ENCODE data around the gene GABRR3.

The GABRR3 gene

DNA sequence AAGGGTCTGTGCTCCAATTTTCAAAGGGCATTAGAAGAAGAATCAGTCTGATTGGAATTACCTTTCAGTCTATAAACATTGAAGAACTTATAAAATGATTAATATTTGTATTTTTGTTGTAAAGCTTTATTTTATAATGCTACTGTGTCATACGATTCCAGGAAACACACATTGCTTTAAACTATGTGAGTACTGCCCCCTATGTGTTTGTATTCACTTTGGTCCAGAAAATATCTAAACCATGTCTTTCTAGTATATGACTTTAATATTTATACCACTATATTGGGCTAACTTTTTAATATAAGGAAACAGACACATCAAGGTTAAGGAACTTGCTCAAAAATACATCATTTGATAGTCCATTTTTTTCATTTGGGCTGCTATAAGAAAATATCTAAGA is 59.6 kb downstream of the GABRR3 start:
- TF ChIP-seq, protein P1, sequence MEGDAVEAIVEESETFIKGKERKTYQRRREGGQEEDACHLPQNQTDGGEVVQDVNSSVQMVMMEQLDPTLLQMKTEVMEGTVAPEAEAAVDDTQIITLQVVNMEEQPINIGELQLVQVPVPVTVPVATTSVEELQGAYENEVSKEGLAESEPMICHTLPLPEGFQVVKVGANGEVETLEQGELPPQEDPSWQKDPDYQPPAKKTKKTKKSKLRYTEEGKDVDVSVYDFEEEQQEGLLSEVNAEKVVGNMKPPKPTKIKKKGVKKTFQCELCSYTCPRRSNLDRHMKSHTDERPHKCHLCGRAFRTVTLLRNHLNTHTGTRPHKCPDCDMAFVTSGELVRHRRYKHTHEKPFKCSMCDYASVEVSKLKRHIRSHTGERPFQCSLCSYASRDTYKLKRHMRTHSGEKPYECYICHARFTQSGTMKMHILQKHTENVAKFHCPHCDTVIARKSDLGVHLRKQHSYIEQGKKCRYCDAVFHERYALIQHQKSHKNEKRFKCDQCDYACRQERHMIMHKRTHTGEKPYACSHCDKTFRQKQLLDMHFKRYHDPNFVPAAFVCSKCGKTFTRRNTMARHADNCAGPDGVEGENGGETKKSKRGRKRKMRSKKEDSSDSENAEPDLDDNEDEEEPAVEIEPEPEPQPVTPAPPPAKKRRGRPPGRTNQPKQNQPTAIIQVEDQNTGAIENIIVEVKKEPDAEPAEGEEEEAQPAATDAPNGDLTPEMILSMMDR (IDR thresholded peaks at IDR 0.05; ENCODE audit: insufficient read depth, missing control alignments), result no peak
- FAIRE-seq (no peak), DNase-seq (ENCODE audit: insufficient read length, low spot score) (no peak)

DNA sequence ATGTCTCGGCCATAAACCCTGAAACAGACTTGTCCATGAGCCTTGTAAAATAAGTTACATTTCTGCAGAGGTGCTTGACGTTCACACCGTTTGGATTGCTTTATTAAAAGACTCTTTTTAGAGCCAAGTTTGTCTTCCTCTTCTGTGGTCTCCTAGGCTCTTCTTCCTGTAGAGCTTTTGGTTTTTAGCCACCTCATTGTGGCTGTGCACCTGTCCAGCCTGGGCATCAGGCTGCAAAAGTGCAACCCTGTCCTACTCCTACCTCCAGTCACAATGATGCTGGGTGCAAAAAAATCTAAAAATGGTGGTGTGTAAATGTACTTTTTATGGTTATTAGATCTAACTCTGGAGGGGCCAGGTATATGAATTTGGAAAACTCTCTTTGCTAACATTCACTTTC is 60.1 kb downstream of the GABRR3 start:
- TF ChIP-seq, protein P1 (IDR thresholded peaks at IDR 0.05; ENCODE audit: insufficient read depth, missing control alignments), result no peak
- DNase-seq (ENCODE audit: insufficient read length, low spot score), result no peak
- FAIRE-seq, result no peak

DNA sequence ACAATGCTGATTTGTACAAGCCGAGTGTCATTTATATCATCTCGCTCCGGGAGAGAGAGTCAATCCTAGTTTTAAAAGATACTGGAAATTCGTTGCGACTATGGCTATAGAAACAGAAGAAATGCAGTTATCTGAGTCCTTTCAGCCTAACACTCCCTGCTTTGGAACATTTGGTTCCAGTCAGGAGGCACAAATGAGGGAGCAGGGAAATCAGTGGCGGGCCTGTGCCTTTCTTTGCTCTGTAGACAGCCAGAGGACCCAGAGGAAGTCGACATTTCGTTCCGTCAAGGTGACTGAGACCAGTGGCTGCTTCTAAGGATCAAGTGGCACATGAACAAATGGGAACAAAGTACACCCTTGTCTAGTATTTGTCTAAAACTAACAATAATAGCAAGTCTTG is 62.1 kb downstream of the GABRR3 start:
- FAIRE-seq, result no peak
- TF ChIP-seq, protein P1 (IDR thresholded peaks at IDR 0.05; ENCODE audit: insufficient read depth, missing control alignments), result no peak
- DNase-seq (ENCODE audit: insufficient read length, low spot score), result no peak

DNA sequence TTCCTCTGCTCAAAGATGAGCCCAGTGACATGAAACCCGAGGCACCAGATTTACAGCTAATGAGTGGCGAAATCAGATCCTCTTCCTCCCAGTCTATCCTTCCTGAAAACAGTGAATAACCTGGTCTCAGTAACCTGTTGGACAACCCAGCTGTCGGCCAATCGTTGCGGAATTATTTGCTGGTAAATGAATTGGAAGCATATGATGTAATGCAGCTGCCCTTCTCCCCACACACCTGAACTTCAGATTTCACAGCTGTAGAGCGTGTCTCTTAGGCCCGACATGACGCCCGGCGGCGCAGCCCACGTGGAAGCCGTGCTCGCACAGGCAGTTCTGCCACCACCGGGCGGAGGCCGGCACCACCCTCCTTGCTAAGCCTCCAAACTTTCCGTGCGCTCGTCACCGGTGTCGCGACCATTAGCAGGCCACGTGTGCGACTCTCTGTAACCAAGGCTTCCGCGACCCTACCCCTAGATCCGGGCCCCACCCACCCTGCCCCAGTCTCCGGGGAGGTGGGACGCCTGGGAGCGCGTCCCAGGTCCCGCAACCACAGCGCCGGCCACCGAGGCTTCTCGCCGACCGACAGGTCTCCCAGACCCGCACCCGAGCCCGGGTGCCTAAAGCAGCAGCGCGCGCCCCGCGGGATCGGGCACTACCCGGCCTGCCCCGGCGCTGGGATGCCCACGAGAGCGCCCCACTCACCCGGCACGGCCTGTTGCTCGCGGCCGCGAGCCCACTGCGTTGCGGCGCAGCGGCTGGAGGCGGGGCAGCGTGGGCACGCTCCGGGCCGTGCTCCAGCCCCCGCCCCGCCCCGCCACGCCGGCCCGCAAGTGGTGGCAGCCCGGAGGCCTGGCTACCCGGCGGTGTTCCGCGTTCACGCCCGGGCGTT is 63.2 kb downstream of the GABRR3 start, which contains the start of gene RIOX2:
RIOX2 (minus strand) TSS at position 753 of the 889 bp plus-strand sequence. CDS start 4,838 bp downstream, outside the sequence.
- DNase-seq (ENCODE audit: insufficient read length, low spot score) (no peak), FAIRE-seq (no peak)
- TF ChIP-seq, protein P1 (IDR thresholded peaks at IDR 0.05; ENCODE audit: insufficient read depth, missing control alignments), result no peak

DNA sequence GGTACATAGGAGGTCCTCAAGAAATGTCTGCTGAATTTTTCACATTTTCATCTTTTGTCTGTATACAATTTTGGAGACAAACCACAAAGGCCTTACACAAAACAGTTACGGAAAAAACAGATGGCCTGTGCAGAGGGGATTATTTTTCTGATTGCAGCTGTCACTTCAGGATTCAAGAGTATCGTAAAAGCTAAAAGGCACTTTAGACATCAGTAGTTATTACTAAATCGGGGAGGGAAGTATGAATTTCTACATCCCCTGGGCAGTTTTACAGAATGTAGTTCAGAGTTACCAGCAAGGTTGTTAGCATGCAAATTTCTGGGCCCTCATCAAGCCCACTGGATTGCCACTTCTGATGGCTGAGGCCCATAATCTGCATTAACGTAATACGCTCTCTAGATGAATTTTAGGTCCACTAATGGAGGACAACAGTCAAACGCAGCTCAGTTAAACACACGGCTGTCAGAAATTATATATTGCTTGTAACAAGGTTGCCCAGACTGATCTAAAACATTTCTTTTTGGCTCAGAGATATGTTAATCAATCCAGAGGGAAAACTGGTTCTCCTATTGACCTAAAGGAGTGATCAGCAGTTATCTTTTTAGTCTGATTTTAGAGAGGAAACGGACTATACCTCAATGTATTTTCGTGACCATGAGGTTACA is 64.0 kb downstream of the GABRR3 start:
- FAIRE-seq (no peak), DNase-seq (ENCODE audit: insufficient read length, low spot score) (no peak)
- TF ChIP-seq, protein P1 (IDR thresholded peaks at IDR 0.05; ENCODE audit: insufficient read depth, missing control alignments), result no peak

DNA sequence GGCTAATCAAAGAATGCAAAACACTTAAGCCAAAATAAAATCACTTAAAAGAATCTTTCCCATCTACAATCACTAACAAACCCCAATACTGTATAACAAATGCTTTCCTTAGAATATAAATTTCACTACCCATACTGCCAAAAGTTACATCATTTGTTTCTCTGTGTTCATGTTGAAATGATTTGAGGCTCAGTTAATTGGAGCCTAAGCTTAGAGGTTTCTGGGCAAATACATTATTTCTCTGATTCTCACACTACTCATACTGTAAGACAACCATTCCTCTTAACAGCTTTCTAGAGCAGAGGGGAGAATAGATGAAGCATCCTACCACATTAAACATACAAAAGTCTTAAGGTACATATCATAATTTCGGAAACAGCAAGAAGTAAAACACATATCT is 65.0 kb downstream of the GABRR3 start:
- DNase-seq (ENCODE audit: insufficient read length, low spot score), result no peak
- FAIRE-seq, result no peak
- TF ChIP-seq, protein P1 (IDR thresholded peaks at IDR 0.05; ENCODE audit: insufficient read depth, missing control alignments), result no peak

Measured in D721Med (cell line).